Endothelial cell of hepatic sinusoid (primary cell): ENCODE measurements around the gene PDCD11.
"Not testable (repeated sequence)": the region's sequence is repeated elsewhere in the genome, so short reads cannot be mapped to it uniquely, and the experiment has no call there.

Source experiments
- in situ Hi-C: cut with HindIII; loops from 2 replicates; pipeline ENCODE4 v1.10.0; 2017; ENCODE audit warnings: low sequenced_read_pairs

PDCD11 gene

DNA sequence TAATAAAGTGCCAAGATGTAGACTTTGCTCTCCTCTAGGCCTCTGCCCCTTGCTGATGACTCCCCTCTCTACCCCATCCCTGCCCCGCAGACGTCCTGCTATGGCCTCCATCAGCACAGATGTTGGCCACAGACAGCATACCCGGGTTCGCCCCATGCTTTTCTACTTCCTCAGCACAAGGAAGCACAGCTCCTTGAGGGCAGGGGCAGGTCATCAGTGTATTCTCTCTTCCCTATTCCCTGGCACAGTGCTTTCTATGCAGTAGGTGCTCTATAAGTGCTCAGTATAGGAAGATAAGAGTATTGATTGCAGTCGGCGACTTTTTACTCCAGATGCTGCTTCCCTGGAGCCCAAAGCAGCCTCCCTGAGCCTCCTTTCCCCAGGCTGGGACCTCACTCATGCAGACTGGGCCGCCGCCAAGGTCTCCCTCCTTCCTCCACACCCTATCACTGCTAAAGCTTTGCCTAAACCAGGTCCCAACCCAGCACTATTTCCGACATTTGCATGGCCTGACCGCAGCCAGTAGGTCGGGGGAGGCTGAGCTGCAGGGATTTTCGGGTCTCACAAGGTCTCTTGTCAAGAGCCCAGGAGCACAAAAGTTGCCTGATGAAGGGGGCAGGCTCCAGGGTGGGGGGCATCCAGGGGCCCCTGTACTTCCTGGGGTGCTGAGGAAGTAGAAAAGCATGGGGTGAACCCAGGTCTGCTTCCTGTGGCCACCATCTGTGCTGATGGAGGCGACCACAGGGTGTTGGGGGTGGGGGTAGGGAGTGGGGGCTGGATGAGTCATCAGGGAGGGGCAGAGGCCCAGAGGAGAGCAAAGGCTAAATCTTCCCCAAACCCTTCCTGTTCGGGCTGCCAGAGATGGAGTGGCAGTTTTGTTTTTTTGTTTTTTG is 74.6 kb downstream of the PDCD11 start:
- in situ Hi-C loops, result loop anchor here (10.0 kb wide), 1 partner anchor 56 kb away; no protein-coding TSS in a partner anchor

DNA sequence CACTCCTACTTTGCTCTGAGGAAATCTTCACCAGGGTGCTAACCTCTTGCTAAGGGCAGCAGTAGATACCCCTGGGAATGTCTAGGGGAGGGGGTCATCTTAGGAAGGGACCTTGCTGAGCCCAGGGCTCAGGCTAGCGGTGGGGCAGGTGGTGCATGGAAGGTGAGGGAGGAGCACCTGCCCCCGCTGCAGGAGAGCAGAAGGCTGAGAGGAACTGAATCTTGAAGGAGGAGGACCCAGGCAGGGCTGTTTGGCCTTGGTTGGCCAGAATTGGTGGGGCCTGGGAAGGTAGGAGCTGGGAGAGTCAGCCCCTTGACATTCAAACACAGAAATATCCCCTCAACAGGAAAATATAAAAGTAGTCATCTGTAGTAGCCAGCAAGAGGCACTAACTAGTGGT is 75.6 kb downstream of the PDCD11 start:
- in situ Hi-C loops, result loop anchor here (10.0 kb wide), 1 partner anchor 57 kb away; no protein-coding TSS in a partner anchor

DNA sequence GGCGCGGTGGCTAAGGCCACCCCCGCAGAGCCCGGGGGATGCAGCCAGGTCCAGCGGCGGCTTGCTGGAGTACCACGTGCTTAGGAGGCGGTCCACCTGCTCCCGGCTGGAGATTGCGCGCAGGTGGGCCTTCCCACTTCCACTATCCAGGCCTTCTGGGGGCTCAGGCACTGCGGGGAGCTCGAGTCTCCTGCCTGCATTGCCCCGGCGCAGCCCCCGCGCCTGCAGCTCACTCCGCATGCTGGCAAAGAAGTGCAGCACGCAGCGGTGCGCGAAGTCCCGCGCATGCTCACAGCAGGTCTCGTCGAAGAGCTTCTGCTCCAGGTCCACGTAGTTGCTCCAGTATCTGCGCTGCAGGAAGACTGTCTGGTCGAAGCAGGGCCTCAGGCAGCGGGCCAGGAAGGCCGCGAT is 76.8 kb downstream of the PDCD11 start:
- in situ Hi-C loops, result loop anchor here (10.0 kb wide), 1 partner anchor 58 kb away; no protein-coding TSS in a partner anchor

DNA sequence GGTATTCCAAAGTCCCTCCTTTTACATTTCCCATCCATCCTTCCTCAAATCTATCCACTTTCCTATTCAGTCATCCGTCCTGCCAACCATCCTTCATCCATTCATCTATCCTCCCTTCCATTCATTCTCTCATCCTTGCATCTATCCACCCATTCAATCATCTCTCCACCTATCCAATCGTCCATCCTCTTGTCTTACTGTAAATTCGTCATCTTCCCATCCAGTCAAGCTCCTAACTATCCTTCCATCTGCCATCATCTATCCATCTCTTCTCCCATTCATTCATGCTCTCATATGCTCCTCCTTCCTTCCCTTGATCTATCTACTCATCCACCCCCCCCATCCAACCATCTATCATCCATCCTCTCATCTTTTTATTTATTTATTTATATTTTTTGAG is 77.7 kb downstream of the PDCD11 start:
- in situ Hi-C loops, result loop anchor here (10.0 kb wide), 1 partner anchor 59 kb away; no protein-coding TSS in a partner anchor

DNA sequence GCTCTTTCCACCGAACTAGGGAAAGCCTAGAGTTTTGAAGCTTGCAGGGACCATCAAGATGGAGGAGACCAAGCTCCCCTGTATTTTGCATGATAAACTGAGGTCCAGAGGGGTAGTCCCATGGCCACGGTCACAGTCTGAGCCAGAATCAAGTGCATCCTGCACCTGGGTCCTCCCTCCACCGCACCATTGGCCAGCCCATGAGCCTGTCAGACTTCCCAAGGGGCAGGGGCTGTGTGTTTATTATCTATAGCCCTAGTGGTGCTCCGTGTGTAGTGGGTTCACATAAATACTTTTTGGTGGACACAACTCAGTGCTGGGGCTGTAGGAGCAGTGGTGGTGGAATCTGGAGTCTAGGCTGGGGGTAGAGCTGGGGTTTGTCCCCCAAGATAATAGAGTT is 79.0 kb downstream of the PDCD11 start:
- in situ Hi-C loops, result loop anchor here (10.0 kb wide), 1 partner anchor 61 kb away; no protein-coding TSS in a partner anchor

DNA sequence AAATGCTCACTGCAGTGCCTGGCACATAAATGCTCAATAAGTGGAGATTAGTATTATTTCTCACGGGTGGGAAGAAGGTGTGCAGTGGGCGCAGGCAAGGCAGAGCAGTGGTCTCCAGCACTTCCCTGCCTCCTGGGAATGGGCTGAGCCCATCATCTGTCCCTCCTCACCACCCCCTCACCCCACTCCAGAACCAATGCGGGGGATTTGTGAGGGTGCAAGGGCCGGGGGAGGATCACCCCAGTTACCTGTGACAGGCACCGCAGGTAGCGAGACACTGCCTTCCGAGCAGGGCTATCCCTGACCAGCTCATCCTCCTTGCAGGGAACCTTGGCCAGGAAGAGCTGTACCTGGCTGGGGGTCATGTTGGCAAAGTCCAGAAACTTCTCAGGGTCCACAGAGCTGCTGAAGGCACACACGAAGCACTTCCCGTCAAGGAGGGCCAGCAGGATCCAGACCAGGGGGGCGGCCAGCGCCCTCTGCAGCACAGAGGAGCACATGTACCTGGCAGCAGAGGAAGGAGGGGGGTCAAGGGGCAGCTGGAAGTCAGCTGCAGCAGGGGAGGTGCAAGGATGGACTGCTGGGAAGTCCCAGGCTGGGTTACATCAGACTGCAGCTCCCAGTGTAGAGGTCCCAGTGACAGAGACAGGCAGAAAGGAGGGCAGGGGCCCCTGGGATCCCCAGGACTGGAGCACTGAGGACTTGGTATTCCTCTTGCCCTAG is 79.8 kb downstream of the PDCD11 start:
- in situ Hi-C loops, result loop anchor here (10.0 kb wide), 1 partner anchor 61 kb away; no protein-coding TSS in a partner anchor

DNA sequence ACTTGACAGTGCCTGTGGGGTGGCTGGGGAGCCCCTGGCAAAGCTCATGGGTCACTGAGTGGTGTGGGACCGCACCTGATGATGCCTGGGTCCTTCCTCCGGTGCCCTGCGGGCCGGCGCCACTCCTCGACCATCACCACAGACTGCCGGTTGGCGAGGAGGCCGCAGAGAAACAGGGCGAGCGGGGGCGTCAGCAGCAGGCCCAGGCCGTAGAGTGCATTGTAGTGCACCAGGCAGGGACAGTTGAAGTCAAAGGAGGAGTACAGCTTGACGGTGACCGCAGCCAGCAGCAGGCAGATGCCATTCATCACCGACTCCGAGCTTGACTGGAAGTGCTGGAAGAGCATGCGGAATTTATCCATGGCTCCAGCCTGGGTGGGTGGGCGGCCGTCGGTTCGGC is 82.2 kb downstream of the PDCD11 start:
- in situ Hi-C loops, result loop anchor here (10.0 kb wide), 1 partner anchor 64 kb away; no protein-coding TSS in a partner anchor

DNA sequence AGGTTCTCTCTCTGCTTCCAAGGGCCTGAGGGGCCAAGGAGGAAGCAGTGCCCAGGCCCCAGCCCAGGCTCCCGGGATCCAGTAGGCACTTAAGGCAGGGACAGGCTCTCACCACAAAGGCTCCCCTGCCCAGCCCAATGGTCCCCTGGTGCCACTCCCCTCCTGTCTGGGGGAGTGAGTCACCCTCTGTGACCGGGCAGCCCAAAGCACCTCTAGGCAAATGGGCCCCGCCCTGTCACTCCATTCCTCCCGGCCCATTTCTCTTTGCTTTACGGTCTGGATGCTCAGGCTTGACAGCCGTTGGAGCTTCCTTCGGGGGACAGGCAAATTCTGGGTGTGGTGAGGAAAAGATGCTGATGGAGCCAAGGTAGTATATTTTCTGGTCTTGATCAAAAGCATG is 82.7 kb downstream of the PDCD11 start, which contains the start of gene CALHM3:
Gene CALHM3 (minus strand): TSS at position 106 of the 400 bp plus-strand sequence. CDS start 208 bp downstream, outside the sequence.
- in situ Hi-C loops, result loop anchor here (10.0 kb wide), 1 partner anchor 64 kb away; no protein-coding TSS in a partner anchor

DNA sequence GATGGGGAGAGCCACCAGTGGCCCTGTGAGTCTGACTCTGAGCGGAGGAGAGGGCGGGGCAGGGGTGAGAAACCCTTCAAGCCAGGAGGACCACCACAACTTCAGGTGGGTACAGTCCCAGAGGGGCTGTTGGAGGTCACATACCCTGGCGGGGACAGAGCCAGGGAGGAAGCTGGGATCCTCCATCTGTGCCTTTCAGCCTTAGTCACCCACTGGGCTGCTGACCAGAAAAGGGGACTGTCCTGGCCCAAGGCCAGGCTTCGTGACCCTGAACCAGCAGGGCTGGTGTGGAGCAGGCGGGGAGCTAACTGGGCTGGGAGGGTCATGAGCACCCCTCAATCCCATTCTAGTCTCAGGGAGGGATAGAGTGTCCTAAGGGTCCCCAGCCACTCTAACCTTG is 84.1 kb downstream of the PDCD11 start:
- in situ Hi-C loops, result no loop called here

DNA sequence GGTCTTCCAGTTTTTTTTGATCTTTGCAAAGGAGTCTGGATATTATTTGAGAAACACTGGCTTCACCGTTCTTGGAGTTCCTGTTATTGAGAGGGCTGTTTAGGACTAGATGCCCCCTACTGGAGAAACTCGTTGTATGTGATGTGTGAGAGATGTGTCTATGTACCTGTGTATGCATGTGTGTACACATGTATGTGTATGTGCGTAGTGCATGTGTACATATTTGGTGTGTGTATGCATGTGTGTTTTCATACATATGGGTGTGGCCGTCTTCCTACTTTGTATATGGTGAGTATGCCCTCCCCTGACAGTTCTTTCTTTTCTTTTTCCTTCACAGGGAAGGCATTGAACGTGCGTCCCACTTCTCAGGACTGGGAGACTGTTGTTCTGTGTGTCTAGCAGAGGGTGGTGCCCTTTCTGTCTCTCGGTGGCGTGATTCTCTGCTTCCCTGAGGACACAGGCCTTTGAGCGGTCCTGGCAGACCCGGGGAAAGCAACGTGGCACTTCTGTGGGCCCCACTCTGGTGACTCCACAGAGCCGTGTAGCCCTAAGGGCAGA is 85.6 kb downstream of the PDCD11 start:
- in situ Hi-C loops, result no loop called here

DNA sequence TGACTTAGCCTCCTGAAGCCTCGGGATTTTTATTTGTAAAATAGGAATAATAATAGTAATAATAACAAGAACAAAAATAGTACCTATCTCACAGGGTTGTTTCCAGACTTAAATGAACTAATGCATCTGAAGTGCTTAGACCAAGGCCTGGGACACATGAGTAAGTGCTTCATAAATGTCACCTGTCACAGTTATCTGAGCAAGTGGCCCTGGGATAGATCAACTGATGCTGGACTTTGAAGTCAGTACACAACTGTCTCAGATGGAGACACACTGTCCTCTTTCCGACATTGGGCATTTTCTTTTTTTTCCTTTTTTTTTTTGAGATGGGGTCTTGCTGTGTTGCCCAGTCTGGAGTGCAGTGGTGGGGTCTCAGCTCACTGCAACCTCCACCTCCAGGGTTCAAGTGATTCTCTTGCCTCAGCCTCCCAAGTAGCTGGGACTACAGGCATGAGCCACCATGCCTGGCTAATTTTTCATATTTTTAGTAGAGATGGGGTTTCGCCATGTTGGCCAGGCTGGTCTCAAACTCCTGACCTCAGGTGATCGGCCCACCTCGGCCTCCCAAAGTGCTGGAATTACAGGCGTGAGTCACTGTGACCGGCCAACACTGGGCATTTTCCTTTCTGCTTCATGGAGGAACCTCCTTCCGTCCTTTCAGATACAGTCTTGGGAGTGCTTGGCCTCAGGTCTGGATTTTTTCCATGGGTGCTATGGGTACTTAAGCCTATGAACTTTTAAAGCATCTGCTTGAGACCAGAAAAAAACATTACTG is 90.4 kb downstream of the PDCD11 start:
- in situ Hi-C loops, result not testable (repeated sequence)

DNA sequence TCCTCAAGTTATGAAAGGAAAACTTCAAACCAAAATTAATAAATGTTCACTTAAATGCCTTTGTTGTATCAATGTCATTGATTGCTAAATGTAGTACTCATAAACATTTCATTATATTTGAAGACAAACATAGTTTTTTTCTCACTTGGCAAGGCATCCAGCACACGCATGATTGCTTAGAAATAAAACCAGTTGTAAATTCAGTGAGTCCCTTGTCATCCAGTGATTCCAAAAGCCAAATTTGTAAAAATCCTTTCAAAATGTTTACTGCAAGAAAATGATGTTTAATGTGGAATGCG is 90.9 kb downstream of the PDCD11 start:
- in situ Hi-C loops, result no loop called here

DNA sequence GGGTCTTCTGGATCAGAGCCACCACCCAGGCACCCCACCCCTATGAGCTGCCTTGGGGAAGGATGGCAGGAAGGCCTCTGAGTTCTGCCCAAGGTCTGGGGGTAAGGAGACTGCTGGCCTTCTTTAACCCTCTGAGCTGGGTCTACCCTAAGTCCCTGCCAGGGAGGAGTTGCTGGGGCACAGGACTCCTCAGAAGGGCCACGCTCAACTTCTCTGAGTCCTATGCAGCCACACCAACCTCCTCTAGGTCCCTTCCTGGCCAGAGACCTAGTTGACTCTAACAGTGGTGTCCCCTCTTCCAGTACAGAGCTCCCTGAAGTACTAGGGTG is 94.5 kb downstream of the PDCD11 start:
- in situ Hi-C loops, result loop anchor here (5.0 kb wide), 2 partner anchors 56 to 69 kb away; no protein-coding TSS in a partner anchor

DNA sequence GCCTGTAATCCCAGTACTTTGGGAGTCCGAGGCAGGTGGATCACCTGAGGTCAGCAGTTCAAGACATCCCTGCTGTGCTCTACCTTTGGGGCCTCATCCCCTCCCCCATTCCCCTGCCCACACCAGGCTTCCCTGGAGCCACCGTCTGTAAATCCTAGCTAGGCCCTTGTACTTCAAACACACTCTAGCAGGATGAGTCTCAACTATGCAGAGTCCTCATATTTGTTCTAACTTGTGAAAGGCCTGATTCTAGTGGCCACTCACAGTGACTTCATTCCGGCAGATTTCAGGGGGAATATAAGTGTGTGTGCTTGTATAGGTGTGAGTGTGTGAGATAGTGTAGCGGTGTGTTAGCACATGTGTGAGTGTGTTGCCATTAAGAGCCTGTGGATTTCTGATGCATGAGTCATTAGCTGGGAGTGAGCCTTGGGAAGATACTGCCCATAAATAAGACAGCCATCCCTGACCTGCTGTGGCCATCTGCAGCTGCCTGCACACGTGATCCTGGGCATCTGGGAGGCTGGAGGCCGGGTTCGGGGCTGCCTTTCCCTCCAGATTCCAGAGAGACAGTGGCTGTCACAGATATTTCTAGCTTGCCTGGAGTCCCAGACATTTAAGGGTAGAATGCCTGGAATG is 95.4 kb downstream of the PDCD11 start:
- in situ Hi-C loops, result loop anchor here (5.0 kb wide), 2 partner anchors 55 to 70 kb away; no protein-coding TSS in a partner anchor

DNA sequence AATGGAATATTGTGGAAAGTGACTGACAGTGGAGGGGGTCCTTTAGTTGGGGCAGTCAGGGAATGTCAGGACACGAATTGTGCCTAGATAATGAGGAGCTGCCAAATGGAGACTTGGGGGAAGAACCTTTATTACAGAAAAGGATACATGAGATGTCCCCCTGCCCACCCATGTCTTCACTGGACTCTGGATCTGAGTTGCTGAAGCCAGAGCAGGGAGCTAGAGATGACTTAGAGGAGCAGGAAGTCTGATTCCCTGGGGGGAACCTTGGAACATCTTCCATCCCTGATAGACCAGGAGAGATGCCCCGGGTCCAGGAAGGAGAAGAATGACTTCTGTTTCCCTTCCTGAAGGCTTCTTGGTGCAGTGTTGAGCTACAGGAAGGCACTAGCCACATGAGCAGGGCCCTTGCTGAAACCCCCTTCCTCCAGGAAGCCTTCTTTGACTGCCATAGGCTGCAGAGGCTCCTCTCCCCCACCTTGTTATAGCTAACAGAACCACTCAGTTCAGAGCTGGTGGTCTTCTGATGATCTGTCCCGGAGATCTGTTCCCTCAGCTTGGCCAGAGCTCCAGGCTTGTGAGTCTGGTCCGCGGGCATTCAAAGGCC is 96.3 kb downstream of the PDCD11 start:
- in situ Hi-C loops, result loop anchor here (5.0 kb wide), 2 partner anchors 55 to 70 kb away; no protein-coding TSS in a partner anchor

DNA sequence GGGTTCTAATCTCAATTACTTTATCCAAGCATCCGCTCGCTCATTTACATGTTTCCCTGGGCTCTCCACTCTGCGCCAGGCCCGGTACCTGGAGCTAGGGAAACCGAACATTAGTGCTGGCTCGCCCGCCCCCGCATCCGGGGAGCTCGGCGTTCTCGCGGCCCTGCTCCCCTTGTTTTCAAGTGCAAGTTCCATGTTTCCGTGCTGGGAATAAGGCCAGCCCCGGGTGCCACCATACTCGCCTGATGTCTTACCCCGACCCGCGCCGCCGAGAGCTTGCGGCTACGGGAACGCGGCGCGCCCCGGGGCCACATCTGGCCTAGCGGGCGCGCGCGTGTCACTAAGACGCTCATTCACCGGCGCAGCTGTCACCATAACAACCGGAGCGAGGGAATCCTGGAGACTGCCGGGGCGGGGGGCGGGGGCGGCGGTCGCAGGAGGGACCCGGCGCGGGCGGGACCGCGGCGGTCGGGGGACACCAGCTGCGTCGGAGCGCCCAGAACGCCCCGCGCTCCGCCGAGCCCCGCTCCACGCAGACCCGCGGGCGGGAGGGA is 97.0 kb downstream of the PDCD11 start, which contains the start of gene NEURL1:
Gene NEURL1 (plus strand): TSS at position 344 of the 554 bp plus-strand sequence. CDS start 683 bp downstream, outside the sequence.
- in situ Hi-C loops, result loop anchor here (5.0 kb wide), 2 partner anchors 54 to 71 kb away; no protein-coding TSS in a partner anchor

DNA sequence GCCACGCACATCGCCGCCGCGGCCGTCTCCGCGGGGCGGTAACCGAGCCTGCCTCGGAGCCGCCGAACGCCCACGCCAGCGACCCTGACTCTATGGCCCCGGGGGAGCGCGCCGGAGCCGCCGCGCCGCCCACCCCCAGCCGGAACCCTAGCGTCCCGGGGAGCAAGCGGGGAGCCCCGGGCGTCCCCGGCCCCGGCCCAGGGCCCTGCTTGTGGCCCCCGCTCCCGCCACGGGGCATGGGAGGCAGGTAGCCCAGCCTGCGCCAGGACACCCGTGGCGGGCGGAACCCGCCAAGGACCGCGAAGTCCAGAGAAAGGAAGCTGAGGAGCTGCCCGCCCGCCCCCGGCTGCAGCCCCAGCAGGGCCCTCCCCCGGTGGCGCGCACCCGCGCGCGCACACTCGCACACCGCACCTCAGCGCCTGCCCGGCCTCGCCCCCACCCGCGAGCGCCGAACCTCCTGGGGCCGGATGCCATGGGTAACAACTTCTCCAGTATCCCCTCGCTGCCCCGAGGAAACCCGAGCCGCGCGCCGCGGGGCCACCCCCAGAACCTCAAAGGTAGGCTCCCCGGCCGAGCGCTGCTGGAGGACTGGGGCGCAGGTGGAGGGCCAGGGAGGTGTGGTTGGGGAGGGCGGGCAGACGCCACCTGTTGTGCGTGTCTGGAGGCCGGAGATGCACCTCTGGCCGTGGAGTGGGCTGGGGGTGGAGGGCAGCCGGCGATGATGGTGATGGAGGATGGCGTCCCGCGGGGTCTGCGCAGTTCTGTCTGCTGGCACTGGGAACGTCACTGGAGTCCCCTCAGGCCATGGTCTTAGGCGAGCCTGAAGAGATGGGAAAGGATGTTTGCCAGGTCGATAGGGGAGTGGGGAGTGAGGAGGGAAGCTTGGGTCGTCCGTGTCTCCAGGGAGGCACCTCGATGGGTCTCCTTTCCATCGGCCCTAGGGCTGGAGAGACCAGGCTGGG is 97.8 kb downstream of the PDCD11 start:
- in situ Hi-C loops, result loop anchor here (5.0 kb wide), 2 partner anchors 53 to 72 kb away; no protein-coding TSS in a partner anchor

DNA sequence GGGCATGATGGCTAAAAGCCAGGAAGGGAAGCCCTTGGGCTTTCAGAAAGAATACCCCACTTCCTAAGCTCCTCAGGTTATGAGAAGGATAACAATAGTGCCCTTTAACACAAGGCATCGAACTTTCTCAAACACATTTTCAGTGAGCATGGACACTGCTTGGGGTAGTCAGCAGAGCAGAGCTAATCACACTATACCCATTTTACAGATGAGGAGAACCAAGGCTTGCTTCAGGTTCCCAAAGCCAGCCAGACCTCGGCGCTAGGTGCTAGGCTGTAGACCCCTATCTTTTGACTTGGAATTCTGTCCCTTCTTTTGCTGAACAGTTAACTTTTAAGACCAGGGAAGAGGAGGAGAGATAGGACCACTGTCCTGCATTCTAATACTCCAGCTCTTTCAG is 98.9 kb downstream of the PDCD11 start:
- in situ Hi-C loops, result no loop called here
